Kidney epithelial cell (primary cell): ENCODE measurements around the gene LPCAT2. TPM values are rescaled to one million over a fixed set of nuclear protein-coding genes. Genes with fewer than 3 reads are reported as not detected.

Experiments used
- DNase-seq: peaks from one replicate; pipeline ENCODE4 v3.0.0-alpha.2; 2010; ENCODE audit warnings: low read depth
- H3K27me3 ChIP-seq: 2 replicates; pipeline ENCODE4 v1.6.0; 2011; ENCODE audit warnings: low read length; ENCODE audit not compliant: control insufficient read depth, insufficient read depth
- H3K36me3 ChIP-seq: 2 replicates; pipeline ENCODE4 v1.5.1; 2011; ENCODE audit warnings: low read length; ENCODE audit not compliant: control insufficient read depth, insufficient read depth
- H3K4me3 ChIP-seq: 2 replicates; pipeline ENCODE4 v1.5.1; 2011; ENCODE audit warnings: low read depth, mild to moderate bottlenecking, control low read depth, low read length
- CTCF ChIP-seq: IDR thresholded peaks from 2 replicates; pipeline ENCODE4 v1.5.1; 2011; ENCODE audit warnings: mild to moderate bottlenecking, moderate library complexity, low read length, control low read depth, inconsistent platforms; ENCODE audit not compliant: insufficient read depth, poor library complexity, severe bottlenecking
- total RNA-seq: library from RNA; depleted of rRNA; stranded (reverse); fragments of >200 nt; gene quantifications from 2 replicates; pipeline ENCODE4 v1.2.3, GENCODE V29; 2015

LPCAT2 gene, protein sequence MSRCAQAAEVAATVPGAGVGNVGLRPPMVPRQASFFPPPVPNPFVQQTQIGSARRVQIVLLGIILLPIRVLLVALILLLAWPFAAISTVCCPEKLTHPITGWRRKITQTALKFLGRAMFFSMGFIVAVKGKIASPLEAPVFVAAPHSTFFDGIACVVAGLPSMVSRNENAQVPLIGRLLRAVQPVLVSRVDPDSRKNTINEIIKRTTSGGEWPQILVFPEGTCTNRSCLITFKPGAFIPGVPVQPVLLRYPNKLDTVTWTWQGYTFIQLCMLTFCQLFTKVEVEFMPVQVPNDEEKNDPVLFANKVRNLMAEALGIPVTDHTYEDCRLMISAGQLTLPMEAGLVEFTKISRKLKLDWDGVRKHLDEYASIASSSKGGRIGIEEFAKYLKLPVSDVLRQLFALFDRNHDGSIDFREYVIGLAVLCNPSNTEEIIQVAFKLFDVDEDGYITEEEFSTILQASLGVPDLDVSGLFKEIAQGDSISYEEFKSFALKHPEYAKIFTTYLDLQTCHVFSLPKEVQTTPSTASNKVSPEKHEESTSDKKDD
- total RNA-seq = 3.1 and 4.2 TPM in 2 replicates

GRCh38 chr16:55508941-55509931 lies at the start of gene LPCAT2:
TSS of gene LPCAT2 (plus strand) at chr16:55509072. CDS start at chr16:55509182, 110 bp downstream.
- Histone ChIP-seq H3K36me3 (no peaks in the 10 kb centered on the region), H3K27me3 (no peaks in the 10 kb centered on the region), H3K4me3 (peak within 1 kb of the TSS; percentile 63)
- TF ChIP-seq CTCF = no peak
- peak; percentile 52 for DNase-seq

GRCh38 chr16:55462241-55462640 lies 46.6 kb upstream of the LPCAT2 start:
- no peaks in the 10 kb centered on the region for H3K27me3 ChIP-seq
- no peak for TF ChIP-seq CTCF
- H3K36me3 ChIP-seq = no peaks in the 10 kb centered on the region
- no peak overlapping the region for H3K4me3 ChIP-seq
- DNase-seq = no peak

DNA sequence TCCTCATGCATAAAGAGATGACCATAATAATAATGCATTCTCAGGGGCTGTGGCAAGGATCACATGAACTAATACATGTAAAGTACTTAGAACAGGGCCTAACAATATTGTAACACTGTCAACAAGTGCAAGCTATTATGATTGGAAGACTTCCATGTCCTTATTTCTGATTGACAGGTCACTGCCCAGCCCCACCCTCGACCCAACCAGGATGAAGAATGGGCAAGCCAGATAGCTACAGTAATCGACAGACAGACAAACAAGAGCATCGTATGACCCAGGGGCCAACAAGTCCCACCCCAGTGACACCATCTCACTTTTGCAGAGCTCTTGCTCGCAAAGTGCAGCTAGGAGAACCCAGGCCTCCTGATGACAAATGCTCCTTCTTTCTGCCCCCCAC lies 44.5 kb upstream of the LPCAT2 start:
- DNase-seq = no peak
- no peak for TF ChIP-seq CTCF
- Histone ChIP-seq H3K4me3 (no peak overlapping the region), H3K36me3 (no peaks in the 10 kb centered on the region), H3K27me3 (no peaks in the 10 kb centered on the region)

DNA sequence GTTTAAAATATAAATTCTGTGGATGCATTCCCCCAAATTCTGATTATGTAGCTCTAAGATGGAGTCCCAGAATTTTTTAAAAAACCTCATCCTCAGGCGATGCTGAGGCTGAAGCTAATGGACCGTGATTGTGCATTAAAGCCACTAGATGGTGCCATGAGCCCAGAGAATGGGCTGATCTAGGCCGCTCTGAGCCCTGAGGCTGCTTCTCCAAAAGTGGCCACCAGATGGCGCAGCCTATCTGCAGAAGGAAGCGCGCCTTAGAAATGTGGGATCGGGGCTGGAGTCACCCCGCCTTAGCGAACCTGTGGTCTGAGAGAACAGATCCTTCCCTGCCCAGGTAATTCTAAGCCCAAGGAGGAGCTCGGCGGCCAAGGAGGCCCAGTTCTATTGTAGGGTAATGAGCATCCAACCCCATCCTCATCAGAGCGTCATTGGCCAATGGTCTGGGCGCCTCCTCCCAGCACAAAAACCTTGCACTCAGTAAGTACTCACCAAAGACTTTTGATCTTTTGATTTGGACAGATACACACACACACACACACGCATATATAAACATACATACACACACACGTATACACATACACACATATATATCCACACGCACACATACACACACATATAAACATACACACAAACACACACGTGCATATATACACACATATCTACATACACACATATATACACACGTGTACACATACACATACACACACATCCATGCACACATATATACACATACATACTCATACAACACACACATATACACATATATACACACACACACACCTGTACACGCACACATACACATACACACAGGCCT lies 43.6 kb upstream of the LPCAT2 start:
- peak; percentile 99 for TF ChIP-seq CTCF
- peak; percentile 38 for DNase-seq
- Histone ChIP-seq H3K27me3 (no peaks in the 10 kb centered on the region), H3K4me3 (no peak overlapping the region), H3K36me3 (no peaks in the 10 kb centered on the region)

DNA sequence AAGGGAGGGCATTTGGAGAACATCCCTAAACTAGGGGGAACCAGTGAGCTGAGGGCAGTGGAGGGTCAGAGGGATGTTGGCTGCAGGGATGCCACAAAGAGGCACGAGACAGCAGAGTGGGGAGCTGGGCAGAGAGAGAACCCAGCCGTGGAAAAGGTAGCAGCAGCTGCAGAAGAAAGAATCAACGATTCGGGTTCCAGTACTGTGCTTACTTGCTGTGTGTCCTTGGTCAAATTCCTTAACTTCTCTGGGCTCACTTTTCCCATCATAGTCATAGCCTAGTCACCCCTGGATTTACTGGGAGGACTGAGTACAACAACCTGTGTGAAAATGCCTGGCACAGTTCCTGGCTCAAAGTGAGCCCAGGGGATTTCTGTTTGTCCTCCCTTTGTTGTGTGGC lies 42.7 kb upstream of the LPCAT2 start:
- DNase-seq = no peak
- no peaks in the 10 kb centered on the region for H3K36me3 ChIP-seq
- no peak for TF ChIP-seq CTCF
- no peak overlapping the region for H3K4me3 ChIP-seq
- no peaks in the 10 kb centered on the region for H3K27me3 ChIP-seq
